ENCODE data around the gene EDDM13. TPM values are rescaled to one million over a fixed set of nuclear protein-coding genes. Genes with fewer than 3 reads are reported as not detected.

The EDDM13 gene
- total and polyA plus RNA-seq, 3 donors from 2014 or later = 0.79 to 1.8 TPM; not detected in 1

GRCh38 chr19:56291867-56292266 lies 19.3 kb downstream of the EDDM13 start:
- no peak for DNase-seq

GRCh38 chr19:56294549-56294948 lies 22.0 kb downstream of the EDDM13 start:
- TF ChIP-seq CTCF (IDR thresholded peaks at IDR 0.05) (no peak), POLR2A (IDR thresholded peaks at IDR 0.05) (no peak)
- H3K27me3 ChIP-seq = no peaks in the 10 kb centered on the region
- no peak overlapping the region for H3K27ac ChIP-seq
- no peak overlapping the region for H3K4me3 ChIP-seq
- 74 to 81% methylated on average over 4 of the region's 4 CpGs for WGBS, 2 donors
- H3K9me3 ChIP-seq = no peaks in the 10 kb centered on the region
- H3K36me3 ChIP-seq (ENCODE audit: low read depth, missing control alignments) = no peaks in the 10 kb centered on the region
- intact Hi-C loops (cut with DNase I; ENCODE audit: low total_unique reads) = no loop called here
- no peaks in the 10 kb centered on the region for H3K4me1 ChIP-seq
- DNase-seq = no peak

More at GRCh38 chr19:56291867-56292266, 19.3 kb downstream of the EDDM13 start:
- Histone ChIP-seq H3K9me3 (no peaks in the 10 kb centered on the region), H3K27me3 (no peaks in the 10 kb centered on the region), H3K36me3 (ENCODE audit: low read depth, missing control alignments) (no peaks in the 10 kb centered on the region), H3K4me1 (no peaks in the 10 kb centered on the region), H3K27ac (no peak overlapping the region), H3K4me3 (no peak overlapping the region)
- 84 to 92% methylated on average over 6 of the region's 6 CpGs for WGBS, 2 donors
- intact Hi-C loops (cut with DNase I; ENCODE audit: low total_unique reads) = no loop called here
- TF ChIP-seq CTCF (IDR thresholded peaks at IDR 0.05) = no peak
- no peak for TF ChIP-seq POLR2A (IDR thresholded peaks at IDR 0.05)

- intact Hi-C loops (cut with DNase I; ENCODE audit: low total_unique reads) = no loop called here
- no peak overlapping the region for H3K4me3 ChIP-seq
- H3K27ac ChIP-seq = no peak overlapping the region
- H3K4me1 ChIP-seq = no peaks in the 10 kb centered on the region
- no peaks in the 10 kb centered on the region for H3K27me3 ChIP-seq
- no peaks in the 10 kb centered on the region for H3K9me3 ChIP-seq
- TF ChIP-seq POLR2A (IDR thresholded peaks at IDR 0.05) (no peak), CTCF (IDR thresholded peaks at IDR 0.05) (no peak)
- no peak for DNase-seq
- no peaks in the 10 kb centered on the region for H3K36me3 ChIP-seq (ENCODE audit: low read depth, missing control alignments)
- 91 to 96% methylated on average over 22 of the region's 22 CpGs for WGBS, 2 donors
Observed at GRCh38 chr19:56295531-56296455, 23.2 kb downstream of the EDDM13 start.

- intact Hi-C loops (cut with DNase I; ENCODE audit: low total_unique reads) = no loop called here
- no peak for TF ChIP-seq CTCF (IDR thresholded peaks at IDR 0.05)
Observed at GRCh38 chr19:56297010-56297409, 24.5 kb downstream of the EDDM13 start.

More at GRCh38 chr19:56297010-56297409, 24.5 kb downstream of the EDDM13 start:
- Histone ChIP-seq H3K36me3 (ENCODE audit: low read depth, missing control alignments) (no peaks in the 10 kb centered on the region), H3K27me3 (no peaks in the 10 kb centered on the region), H3K4me1 (no peaks in the 10 kb centered on the region), H3K9me3 (no peaks in the 10 kb centered on the region), H3K4me3 (no peak overlapping the region), H3K27ac (no peak overlapping the region)
- no peak for DNase-seq
- WGBS, 2 donors = 90% methylated on average over 3 of the region's 3 CpGs

Measured in testis (tissue), 3 donors.